Activated CD8-positive, alpha-beta memory T cell treated with anti-CD3 and anti-CD28 coated beads, Interleukin-2, amount 50 U/mL, for 1 hour (primary cell): Measurements from ENCODE around the gene SIRT3.
"Not testable (repeated sequence)": the region's sequence is repeated elsewhere in the genome, so short reads cannot be mapped to it uniquely, and the experiment has no call there.

Experiments used
- DNase-seq: peaks from one replicate; pipeline ENCODE4 v3.0.0-alpha.2; 2020; ENCODE audit errors: extremely low read depth

SIRT3 gene

GRCh38 chr11:270451-271318, 34.5 kb upstream of the SIRT3 start:
- no peak for DNase-seq

GRCh38 chr11:269146-269890, 33.2 kb upstream of the SIRT3 start:
- no peak for DNase-seq

GRCh38 chr11:268716-269145, 32.6 kb upstream of the SIRT3 start:
- DNase-seq = not testable (repeated sequence)

- DNase-seq = no peak
Measured at GRCh38 chr11:267491-267994, 31.4 kb upstream of the SIRT3 start.

- no peak for DNase-seq
Measured at GRCh38 chr11:266676-267439, 30.7 kb upstream of the SIRT3 start.

GRCh38 chr11:261624-262023, 25.5 kb upstream of the SIRT3 start:
- DNase-seq = no peak

GRCh38 chr11:259413-259812, 23.3 kb upstream of the SIRT3 start:
- DNase-seq = no peak

- DNase-seq = no peak
Measured at GRCh38 chr11:257766-258493, 21.8 kb upstream of the SIRT3 start.

- no peak for DNase-seq
Measured at GRCh38 chr11:256952-257737, 21.0 kb upstream of the SIRT3 start.

GRCh38 chr11:255816-256215, 19.7 kb upstream of the SIRT3 start:
- DNase-seq = no peak

- DNase-seq = no peak
Measured at GRCh38 chr11:255176-255575, 19.0 kb upstream of the SIRT3 start.

- DNase-seq = no peak
Measured at GRCh38 chr11:253886-254270, 17.7 kb upstream of the SIRT3 start.

GRCh38 chr11:253160-253885, 17.2 kb upstream of the SIRT3 start:
- DNase-seq = no peak

GRCh38 chr11:252666-253065, 16.5 kb upstream of the SIRT3 start:
- DNase-seq = no peak

- DNase-seq = no peak
Measured at GRCh38 chr11:251550-251949, 15.4 kb upstream of the SIRT3 start.

- DNase-seq = peak; percentile 59
Measured at GRCh38 chr11:250740-251299, 14.7 kb upstream of the SIRT3 start.

- DNase-seq = no peak
Measured at GRCh38 chr11:250274-250673, 14.1 kb upstream of the SIRT3 start.

GRCh38 chr11:249062-249461, 12.9 kb upstream of the SIRT3 start:
- no peak for DNase-seq

GRCh38 chr11:244376-244775, 8.2 kb upstream of the SIRT3 start:
- DNase-seq = no peak

- DNase-seq = no peak
Measured at GRCh38 chr11:241634-242033, 5.5 kb upstream of the SIRT3 start.
